HG03025 (cell line): ENCODE measurements around the gene PBX3.

ENCODE experiments used
- ATAC-seq: cut with Tn5 transposase; IDR thresholded peaks from one replicate; pipeline ENCODE4 v1.9.1; 2021; ENCODE audit warnings: mild to moderate bottlenecking, moderate library complexity; ENCODE audit not compliant: unreplicated experiment, low FRiP score

Gene PBX3

DNA sequence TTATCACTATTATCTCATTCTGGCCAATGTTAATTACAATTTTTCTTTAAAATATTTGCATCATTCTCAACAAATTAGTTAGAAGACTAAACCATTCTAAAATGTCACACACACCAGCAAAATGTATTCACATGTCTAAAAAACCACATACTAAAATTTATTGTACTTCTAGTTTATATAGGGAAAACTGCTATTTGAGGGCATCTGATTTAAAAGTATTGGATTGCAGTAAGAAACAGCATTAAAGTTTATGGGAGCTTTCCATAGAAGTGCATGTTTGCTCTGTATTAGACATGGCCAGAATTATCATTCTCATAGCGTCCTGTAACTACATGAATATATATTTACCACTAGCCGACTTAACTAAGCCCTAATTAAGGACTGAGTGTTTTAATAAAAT, 150.3 kb downstream of the PBX3 start:
- ATAC-seq: no peak

- no peak for ATAC-seq
Observed at GRCh38 chr9:125902214-125902613, 155.0 kb downstream of the PBX3 start.

- ATAC-seq: no peak
Observed at GRCh38 chr9:125902831-125903512, 155.8 kb downstream of the PBX3 start.

DNA sequence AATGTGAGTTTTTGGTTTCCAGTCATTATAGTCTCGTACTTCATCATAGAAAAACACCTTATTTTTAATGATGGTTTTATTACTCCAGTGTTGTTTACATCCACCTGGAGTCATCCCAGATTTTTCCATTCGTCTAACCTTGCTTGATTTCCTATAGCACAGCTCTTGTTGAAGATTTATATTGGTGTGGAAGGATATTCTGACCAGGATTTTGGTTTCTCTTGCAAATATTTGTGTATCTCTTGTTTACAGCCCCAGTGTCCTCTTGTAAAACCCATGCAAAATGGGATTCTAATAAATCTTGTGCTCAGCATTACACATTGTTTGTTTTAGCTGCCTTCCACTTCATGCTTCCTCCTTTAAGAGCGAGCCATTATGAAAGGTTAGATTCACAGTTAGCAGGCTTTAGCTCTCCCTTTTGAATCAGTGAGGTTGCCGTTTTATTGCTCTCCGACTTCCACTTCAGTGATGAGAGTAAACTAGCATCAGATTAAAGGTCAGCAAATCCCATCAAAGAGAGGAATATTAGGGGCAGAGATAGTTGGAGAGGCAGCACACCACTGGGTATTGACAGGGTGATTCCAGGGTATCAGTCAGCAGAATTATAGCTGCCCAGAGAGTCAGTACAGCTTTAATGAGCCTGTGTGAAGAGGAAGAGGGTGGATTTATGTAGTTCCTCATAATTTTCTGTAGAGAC, 157.1 kb downstream of the PBX3 start:
- no peak for ATAC-seq

DNA sequence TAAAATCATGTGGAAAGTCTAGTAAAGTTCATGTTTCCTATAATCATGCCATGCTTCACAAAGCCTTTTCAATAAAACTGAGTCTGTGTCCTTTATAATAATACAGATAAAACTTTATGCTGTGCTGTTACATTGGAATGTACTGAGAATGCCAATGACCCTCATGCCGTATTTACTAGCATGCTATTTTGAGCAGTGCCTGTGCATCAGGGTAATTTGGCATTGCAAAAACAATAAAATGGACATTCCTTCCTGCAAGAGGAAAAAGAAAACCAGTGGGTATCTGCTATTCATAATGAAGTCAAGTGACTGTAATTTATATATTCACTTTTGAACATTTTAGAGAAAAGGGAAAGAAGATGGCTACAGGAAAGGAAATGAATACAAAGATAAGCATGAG, 159.0 kb downstream of the PBX3 start:
- no peak for ATAC-seq

DNA sequence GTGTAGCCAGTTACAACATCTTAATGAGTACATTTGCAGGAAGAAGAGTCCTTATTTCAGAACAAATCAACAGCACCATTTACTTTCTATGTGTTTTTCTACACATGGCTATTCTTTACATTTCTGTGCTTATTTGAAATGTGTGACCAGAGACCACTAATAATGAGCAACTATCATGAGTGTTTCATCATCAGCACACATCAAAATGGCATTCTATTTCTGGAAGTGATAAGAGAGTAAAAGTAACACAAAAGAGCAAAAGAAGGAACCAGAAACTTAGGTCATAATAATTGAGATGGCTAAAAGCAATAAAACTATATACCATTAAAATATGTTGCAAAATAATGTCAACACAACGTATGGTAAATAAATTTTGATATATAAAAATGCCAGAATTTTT, 159.7 kb downstream of the PBX3 start:
- no peak for ATAC-seq

GRCh38 chr9:125908136-125908535, 161.0 kb downstream of the PBX3 start:
- no peak for ATAC-seq

DNA sequence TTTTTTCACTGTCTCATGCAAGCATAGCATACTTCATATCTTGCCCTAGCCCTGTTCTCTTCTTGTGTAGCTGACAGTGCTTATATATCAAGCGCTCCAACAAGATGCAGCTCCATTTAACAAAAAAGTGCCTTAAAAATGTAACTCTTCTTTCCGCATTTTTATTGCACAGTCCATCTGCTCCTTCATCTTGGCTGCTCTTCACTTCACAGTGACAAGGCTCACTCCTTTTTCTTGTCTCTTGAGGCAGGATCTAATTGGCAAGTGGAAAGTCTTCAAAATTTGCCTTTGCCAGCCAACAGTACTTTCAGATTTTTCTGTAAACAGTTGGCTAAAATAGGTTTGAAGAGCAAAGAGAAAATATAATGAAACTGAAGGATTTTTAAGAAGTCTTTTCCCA, 161.8 kb downstream of the PBX3 start:
- ATAC-seq: no peak

DNA sequence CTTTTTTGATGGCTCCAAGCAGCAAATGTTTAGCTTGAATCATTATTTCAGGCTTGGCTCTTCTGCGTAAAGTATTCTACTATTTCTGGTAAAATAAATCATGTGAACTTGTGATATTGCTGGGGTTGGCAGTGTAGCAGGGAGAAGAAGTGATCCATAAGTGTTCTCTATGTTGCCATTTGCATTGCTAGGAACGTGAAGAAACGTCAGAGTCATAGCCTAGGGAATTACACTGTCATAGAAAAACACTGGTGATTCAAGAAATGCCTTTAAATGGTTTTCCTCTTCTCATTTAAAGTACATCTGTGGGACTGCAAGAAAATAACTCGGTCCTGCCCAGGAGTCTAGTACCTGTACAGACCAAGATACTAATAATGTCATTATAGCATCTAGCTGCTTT, 162.3 kb downstream of the PBX3 start:
- ATAC-seq: no peak

GRCh38 chr9:125910286-125910685, 163.1 kb downstream of the PBX3 start:
- no peak for ATAC-seq

GRCh38 chr9:125911861-125912644, 164.9 kb downstream of the PBX3 start:
- ATAC-seq: no peak

- ATAC-seq: no peak
Observed at GRCh38 chr9:125912667-125913066, 165.5 kb downstream of the PBX3 start.

GRCh38 chr9:125913551-125913950, 166.4 kb downstream of the PBX3 start:
- ATAC-seq: no peak

- ATAC-seq: no peak
Observed at GRCh38 chr9:125914411-125914810, 167.2 kb downstream of the PBX3 start.

GRCh38 chr9:125915606-125916005, 168.4 kb downstream of the PBX3 start:
- no peak for ATAC-seq

GRCh38 chr9:125919565-125919964, 172.4 kb downstream of the PBX3 start:
- no peak for ATAC-seq

DNA sequence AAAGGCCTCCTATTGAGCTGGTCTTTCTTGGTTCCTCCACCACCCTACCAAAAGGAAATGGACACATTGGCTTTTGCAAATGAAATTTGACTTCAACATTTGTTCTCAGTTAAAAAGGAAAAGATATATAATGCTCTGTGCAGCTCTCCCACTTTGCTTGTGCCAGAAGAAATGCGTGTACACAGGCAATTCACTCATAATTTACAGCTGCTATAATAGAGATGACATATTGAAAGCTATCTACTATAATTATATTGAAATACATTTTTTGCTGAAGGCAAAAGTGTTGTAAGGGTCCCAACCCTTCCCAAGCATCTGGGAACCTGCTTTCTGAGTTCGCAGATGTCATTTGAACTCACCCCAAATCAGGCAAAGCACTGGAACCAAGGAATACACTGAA, 173.2 kb downstream of the PBX3 start:
- ATAC-seq: no peak

GRCh38 chr9:125922854-125923253, 175.7 kb downstream of the PBX3 start:
- ATAC-seq: no peak

DNA sequence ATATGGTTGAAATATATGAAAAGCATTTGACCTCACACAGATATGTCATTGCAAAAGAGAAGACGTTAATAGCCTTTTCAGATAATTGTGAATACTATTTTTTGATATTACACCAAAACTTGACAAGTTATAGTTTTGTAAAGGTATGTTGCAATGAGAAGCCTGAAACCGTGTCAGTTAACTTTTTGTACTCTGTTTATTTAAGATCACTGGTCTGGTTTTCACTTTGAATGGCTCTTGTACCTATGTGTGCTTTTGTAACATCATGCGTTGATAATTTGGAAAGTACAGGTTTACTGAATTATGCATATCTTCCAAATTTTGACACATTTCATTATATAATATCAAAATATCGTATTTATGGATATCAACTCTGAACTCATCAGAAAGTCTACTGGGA, 177.2 kb downstream of the PBX3 start:
- ATAC-seq: no peak

DNA sequence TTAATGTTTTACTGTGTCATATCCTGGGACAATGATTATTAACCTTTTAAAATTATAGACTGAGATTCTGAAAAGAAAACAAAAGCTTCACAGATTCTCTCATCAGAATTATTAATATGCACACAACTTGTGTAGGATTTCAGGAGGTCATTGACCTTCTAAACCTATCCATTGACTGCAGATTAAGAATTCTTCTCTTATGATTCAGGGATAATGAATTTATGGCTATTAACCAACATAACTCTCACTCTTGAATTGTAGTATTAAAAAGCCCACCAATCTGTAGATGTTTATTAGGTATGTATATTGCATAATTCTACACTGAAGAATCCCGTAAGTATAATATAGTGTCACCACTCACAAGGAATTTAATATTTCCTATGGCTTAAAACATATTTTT, 179.8 kb downstream of the PBX3 start:
- ATAC-seq: no peak

DNA sequence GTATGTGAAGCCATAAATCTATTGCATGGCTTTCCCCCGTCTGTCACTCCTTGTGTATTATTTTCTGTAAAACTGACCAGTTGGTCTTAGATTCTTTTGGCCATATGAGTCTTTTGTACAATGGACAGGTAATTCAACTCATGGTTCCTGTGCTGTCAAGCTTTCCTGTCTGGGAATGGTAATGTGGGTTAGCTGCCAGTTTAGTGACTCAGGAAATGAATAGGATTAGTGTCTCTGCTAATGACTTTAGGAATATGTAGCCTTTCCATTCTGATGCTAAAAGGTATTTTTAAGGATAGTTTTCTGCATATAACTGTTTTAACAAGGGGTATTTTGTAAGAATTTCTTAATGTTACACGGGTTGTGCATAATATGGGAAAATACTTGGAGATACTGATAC, 182.7 kb downstream of the PBX3 start:
- no peak for ATAC-seq

DNA sequence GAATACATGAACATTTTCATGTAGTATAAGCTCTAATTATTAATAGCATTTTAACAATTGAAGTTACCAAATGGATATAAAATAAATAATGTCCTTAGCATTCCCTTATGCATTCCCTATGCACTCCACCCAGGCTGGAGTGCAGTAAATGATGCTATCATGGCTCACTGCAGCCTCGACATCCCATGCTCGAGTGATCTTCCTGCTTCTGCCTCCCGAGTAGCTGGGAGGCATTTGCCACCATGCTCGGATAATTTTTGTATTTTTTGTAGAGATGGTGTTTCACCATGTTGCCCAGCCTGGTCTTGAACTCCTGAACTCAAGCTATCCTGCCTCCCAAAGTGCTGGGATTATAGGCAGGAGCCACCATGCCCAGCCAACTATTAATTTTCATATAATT, 184.0 kb downstream of the PBX3 start:
- no peak for ATAC-seq
